Measurements from ENCODE around the gene CABP4. TPM values are rescaled to one million over a fixed set of nuclear protein-coding genes. Genes with fewer than 3 reads are reported as not detected.

The CABP4 gene
- total and polyA plus RNA-seq, 10 of the 15 experiments (the other 5 are each of a cell fraction or from before 2014, with no cell fraction given): 0.04 to 0.41 (median 0.14) TPM; not detected in 2

DNA sequence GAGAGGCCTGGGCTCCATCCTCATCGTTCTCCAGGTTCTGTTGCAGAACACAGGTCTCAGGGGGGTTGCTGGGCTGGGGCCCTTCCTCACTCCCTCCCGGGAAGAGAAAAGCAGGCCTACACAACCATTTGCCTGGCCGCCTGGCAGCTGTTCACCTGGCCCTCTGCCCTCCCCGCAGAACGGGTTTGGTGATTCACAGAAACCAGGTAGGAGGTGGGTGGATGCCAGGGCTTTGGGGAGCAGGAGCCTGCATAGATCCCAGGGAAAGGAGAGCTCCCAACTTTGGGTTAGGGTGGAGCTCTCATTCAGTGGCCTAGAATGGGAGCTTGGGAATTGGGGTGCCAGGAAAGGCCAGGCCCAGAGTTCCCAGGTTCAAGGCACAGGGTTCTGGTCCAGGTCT lies 12.9 kb downstream of the CABP4 start:
- WGBS (ENCODE audit: insufficient coverage, insufficient replicate concordance, low lambda C conversion rate, missing lambda C conversion rate): 7% methylated on average over 5 of the region's 5 CpGs
- ChIA-PET POLR2A (interaction anchor here (0.6 to 8.1 kb wide), 19 partner anchors 9 to 680 kb away, joined by 3 to 78 read pairs (median 6); partner anchors contain the start of genes AIP, PITPNM1, PPP1CA and PTPRCAP), CTCF (interaction anchor here (0.7 to 5.1 kb wide), 15 partner anchors 9 to 180 kb away, joined by 3 to 36 read pairs (median 4); partner anchors contain the start of genes PITPNM1 and PPP1CA), RAD21 (ENCODE audit: unreplicated experiment) (interaction anchor here (0.8 to 5.5 kb wide), 16 partner anchors 18 to 122 kb away, joined by 3 to 72 read pairs (median 5); partner anchors contain the start of genes AIP, CDK2AP2, PITPNM1 and POLD4), SMC1A (ENCODE audit: uncharacterized antibody, unreplicated experiment) (interaction anchor here (0.9 to 5.2 kb wide), 12 partner anchors 8 to 147 kb away, joined by 3 to 46 read pairs (median 6); partner anchors contain the start of genes AIP, PITPNM1, PPP1CA and TBC1D10C)
- Histone ChIP-seq H3K4me2 (ENCODE audit: control insufficient read depth, insufficient read depth) (peak overlapping the region; percentile 98), H2AFZ (ENCODE audit: control insufficient read depth, low read depth, low read length) (no peak overlapping the region), H3K9ac (ENCODE audit: control insufficient read depth, insufficient read depth, low read length) (peak overlapping the region; percentile 85), H3K4me1 (ENCODE audit: control insufficient read depth, insufficient read depth, low read length) (peaks cover 37% of the 10 kb centered on the region), H3K79me2 (ENCODE audit: control insufficient read depth, insufficient read depth, low read length) (peaks cover 14% of the 10 kb centered on the region), H3K9me3 (replicated peaks; ENCODE audit: control insufficient read depth, insufficient read depth, low read length) (no peaks in the 10 kb centered on the region), H4K20me1 (ENCODE audit: control insufficient read depth, insufficient read depth) (no peaks in the 10 kb centered on the region), H3K36me3 (ENCODE audit: control insufficient read depth in 2 of 2, insufficient read depth in 2 of 2, low read length in 1 of 2) (no peaks in the 10 kb centered on the region; a peak in 1 of 4 replicates), H3K4me3 (peak overlapping the region; percentile 86), H3K27me3 (replicated peaks in 1 of 2; ENCODE audit: control insufficient read depth in 2 of 2, insufficient read depth in 2 of 2, low read length in 1 of 2) (no peaks in the 10 kb centered on the region), H3K27ac (ENCODE audit: control insufficient read depth, insufficient read depth) (peak overlapping the region; percentile 78)
- FAIRE-seq: no peak
- intact Hi-C loops (cut with micrococcal nuclease; ENCODE audit: unreplicated experiment) (loop anchor here (2.0 kb wide), 2 partner anchors 31 to 67 kb away; partner anchors contain the start of genes PPP1CA and PTPRCAP), in situ Hi-C loops (cut with MboI) (no loop called here)
- no peak for DNase-seq (ENCODE audit: low read depth, low spot score)
- BruUV-seq (replicated peaks): no TSS peak
- no peak for ATAC-seq
- TF ChIP-seq, protein P1, sequence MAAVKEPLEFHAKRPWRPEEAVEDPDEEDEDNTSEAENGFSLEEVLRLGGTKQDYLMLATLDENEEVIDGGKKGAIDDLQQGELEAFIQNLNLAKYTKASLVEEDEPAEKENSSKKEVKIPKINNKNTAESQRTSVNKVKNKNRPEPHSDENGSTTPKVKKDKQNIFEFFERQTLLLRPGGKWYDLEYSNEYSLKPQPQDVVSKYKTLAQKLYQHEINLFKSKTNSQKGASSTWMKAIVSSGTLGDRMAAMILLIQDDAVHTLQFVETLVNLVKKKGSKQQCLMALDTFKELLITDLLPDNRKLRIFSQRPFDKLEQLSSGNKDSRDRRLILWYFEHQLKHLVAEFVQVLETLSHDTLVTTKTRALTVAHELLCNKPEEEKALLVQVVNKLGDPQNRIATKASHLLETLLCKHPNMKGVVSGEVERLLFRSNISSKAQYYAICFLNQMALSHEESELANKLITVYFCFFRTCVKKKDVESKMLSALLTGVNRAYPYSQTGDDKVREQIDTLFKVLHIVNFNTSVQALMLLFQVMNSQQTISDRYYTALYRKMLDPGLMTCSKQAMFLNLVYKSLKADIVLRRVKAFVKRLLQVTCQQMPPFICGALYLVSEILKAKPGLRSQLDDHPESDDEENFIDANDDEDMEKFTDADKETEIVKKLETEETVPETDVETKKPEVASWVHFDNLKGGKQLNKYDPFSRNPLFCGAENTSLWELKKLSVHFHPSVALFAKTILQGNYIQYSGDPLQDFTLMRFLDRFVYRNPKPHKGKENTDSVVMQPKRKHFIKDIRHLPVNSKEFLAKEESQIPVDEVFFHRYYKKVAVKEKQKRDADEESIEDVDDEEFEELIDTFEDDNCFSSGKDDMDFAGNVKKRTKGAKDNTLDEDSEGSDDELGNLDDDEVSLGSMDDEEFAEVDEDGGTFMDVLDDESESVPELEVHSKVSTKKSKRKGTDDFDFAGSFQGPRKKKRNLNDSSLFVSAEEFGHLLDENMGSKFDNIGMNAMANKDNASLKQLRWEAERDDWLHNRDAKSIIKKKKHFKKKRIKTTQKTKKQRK (IDR thresholded peaks at IDR 0.05; ENCODE audit: low read depth, low read length): no peak
- TF ChIP-seq TCF7 (IDR thresholded peaks at IDR 0.05; ENCODE audit: borderline replicate concordance) (no peak), ZNF274 (IDR thresholded peaks at IDR 0.05; ENCODE audit: insufficient read depth, insufficient read length) (no peak), CREM (IDR thresholded peaks at IDR 0.05; ENCODE audit: low read depth) (no peak), HDGF (IDR thresholded peaks at IDR 0.05) (no peak), SPI1 (IDR thresholded peaks at IDR 0.05; ENCODE audit: borderline replicate concordance, insufficient read depth, low read depth, low read length) (no peak), STAT3 (IDR thresholded peaks at IDR 0.05; ENCODE audit: low read depth, low read length) (no peak), BACH1 (IDR thresholded peaks at IDR 0.05; ENCODE audit: borderline replicate concordance) (no peak)
- TF ChIP-seq, protein P2, sequence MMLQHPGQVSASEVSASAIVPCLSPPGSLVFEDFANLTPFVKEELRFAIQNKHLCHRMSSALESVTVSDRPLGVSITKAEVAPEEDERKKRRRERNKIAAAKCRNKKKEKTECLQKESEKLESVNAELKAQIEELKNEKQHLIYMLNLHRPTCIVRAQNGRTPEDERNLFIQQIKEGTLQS (IDR thresholded peaks at IDR 0.05; ENCODE audit: borderline replicate concordance, extremely low read depth, low read depth, low read length): no peak
- TF ChIP-seq, protein P3, sequence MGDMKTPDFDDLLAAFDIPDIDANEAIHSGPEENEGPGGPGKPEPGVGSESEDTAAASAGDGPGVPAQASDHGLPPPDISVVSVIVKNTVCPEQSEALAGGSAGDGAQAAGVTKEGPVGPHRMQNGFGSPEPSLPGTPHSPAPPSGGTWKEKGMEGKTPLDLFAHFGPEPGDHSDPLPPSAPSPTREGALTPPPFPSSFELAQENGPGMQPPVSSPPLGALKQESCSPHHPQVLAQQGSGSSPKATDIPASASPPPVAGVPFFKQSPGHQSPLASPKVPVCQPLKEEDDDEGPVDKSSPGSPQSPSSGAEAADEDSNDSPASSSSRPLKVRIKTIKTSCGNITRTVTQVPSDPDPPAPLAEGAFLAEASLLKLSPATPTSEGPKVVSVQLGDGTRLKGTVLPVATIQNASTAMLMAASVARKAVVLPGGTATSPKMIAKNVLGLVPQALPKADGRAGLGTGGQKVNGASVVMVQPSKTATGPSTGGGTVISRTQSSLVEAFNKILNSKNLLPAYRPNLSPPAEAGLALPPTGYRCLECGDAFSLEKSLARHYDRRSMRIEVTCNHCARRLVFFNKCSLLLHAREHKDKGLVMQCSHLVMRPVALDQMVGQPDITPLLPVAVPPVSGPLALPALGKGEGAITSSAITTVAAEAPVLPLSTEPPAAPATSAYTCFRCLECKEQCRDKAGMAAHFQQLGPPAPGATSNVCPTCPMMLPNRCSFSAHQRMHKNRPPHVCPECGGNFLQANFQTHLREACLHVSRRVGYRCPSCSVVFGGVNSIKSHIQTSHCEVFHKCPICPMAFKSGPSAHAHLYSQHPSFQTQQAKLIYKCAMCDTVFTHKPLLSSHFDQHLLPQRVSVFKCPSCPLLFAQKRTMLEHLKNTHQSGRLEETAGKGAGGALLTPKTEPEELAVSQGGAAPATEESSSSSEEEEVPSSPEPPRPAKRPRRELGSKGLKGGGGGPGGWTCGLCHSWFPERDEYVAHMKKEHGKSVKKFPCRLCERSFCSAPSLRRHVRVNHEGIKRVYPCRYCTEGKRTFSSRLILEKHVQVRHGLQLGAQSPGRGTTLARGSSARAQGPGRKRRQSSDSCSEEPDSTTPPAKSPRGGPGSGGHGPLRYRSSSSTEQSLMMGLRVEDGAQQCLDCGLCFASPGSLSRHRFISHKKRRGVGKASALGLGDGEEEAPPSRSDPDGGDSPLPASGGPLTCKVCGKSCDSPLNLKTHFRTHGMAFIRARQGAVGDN (IDR thresholded peaks at IDR 0.05): no peak
- TF ChIP-seq, protein P4, sequence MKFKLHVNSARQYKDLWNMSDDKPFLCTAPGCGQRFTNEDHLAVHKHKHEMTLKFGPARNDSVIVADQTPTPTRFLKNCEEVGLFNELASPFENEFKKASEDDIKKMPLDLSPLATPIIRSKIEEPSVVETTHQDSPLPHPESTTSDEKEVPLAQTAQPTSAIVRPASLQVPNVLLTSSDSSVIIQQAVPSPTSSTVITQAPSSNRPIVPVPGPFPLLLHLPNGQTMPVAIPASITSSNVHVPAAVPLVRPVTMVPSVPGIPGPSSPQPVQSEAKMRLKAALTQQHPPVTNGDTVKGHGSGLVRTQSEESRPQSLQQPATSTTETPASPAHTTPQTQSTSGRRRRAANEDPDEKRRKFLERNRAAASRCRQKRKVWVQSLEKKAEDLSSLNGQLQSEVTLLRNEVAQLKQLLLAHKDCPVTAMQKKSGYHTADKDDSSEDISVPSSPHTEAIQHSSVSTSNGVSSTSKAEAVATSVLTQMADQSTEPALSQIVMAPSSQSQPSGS (IDR thresholded peaks at IDR 0.05; ENCODE audit: low read length): no peak

All from GM12878 (cell line).